ENCODE measurements around the gene OBSCN.

OBSCN gene

GRCh38 chr1:228341814-228342626 is 134.2 kb downstream of the OBSCN start:
- DNase-seq: no peak

DNA sequence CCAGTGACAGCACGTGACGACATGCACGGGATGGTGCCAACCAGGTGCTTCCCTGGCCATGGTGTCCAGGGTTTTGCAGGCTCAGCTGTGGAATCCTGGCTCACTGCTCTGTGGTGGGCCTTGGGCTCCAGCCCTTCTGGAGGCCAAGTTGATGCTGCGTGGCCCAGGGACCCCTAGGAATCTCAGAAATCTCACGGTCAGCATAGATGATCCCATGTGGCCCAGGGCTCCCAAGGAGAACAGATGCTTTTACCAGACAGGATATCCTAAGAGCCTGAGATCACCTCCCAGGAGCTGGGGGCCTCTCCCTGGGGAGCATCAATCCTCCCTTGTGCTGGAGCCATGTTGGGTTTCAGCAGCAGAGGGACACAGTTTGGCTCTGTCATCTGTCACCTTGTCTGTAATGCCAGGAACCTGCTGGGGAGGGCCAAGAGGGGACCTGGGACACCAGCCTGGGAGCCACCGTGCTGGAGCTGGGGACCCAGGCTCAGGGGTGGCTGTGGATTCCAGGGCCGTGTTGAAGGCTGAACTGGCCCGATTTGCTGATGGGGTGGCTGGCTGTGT is 134.9 kb downstream of the OBSCN start:
- no peak for DNase-seq

- no peak for DNase-seq
Observed at GRCh38 chr1:228343191-228343661, 135.4 kb downstream of the OBSCN start.

DNA sequence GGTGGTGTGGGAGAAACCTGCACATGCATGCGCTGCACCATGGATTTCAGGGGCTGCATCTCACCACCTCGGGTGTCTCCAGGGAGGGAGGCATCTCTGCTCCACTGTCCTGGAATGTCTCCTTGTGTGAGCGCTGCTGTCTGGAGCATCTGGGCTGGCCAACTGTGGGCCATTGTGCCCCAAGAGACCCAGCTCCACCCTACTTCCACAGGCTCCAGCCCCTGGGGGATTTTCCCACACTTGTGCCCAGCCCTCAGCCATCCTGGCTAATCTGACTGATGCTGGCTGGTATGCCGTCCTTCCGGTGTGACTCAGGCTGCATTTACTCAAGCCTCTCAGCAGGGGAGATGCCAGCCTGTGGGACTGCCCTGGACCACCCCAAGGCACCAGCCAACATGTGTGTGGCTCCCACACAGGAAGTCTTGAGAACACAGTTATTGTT is 136.8 kb downstream of the OBSCN start:
- no peak for DNase-seq

DNA sequence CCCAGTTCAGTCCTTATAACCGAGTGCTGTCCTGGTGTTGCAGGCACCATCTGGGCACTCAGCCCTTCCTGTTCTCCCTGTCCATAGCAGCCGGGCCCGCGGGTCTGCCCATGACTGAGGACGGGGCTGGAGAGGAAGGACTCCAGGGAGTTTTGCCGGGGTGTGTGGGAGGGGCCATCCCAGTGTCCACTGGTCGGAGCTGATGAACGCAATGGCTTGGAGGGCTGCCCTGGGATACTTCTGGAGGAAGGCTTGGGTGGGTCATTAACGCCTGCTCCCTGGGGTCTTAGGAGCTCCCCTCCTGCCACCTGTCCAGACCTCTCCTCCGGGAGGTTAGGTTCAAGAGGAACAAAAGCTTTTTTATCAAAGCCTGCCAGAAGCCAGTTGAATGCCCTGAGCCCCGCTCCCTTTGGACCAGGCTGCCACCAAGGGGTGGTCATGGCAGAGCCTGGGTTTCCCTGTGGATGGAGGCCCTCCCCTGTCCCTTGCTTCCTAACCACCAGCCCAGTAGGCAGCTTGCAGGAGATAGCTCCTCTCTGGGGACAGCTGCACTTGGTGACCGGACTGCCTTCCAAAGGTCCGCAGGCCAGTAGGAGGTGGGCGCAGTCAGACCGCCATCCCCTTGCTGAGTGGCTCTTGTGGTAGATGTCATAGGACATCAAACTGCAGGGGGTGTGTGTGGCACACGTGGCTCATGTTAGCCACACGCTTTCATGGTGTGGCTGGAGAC is 137.5 kb downstream of the OBSCN start:
- DNase-seq: no peak

- DNase-seq: no peak
Observed at GRCh38 chr1:228346731-228347130, 138.9 kb downstream of the OBSCN start.

GRCh38 chr1:228347181-228347580 is 139.3 kb downstream of the OBSCN start:
- no peak for DNase-seq

- no peak for DNase-seq
Observed at GRCh38 chr1:228348708-228349467, 141.0 kb downstream of the OBSCN start.

DNA sequence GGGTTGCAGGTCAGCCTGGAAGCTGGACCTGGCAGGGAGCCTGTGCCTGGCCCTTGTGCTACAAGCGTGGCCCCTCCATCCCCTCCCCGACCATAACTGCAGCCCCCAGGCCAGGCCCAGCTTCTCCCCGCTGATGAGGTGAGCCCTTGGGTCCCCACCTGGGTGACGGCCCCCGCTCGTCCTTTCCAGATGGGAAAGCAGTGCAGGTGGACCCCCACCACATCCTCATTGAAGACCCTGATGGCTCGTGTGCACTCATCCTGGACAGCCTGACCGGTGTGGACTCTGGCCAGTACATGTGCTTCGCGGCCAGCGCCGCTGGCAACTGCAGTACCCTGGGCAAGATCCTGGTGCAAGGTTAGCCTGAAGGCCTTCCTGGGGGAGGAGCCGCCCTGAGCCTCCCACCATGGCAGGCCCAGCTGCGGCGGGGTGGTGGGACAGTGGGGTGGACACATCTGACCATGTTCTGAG is 141.9 kb downstream of the OBSCN start:
- no peak for DNase-seq

GRCh38 chr1:228350179-228350742 is 142.4 kb downstream of the OBSCN start:
- DNase-seq: no peak

GRCh38 chr1:228350831-228351781 is 143.3 kb downstream of the OBSCN start:
- no peak for DNase-seq

GRCh38 chr1:228351850-228352249 is 144.0 kb downstream of the OBSCN start:
- no peak for DNase-seq

DNA sequence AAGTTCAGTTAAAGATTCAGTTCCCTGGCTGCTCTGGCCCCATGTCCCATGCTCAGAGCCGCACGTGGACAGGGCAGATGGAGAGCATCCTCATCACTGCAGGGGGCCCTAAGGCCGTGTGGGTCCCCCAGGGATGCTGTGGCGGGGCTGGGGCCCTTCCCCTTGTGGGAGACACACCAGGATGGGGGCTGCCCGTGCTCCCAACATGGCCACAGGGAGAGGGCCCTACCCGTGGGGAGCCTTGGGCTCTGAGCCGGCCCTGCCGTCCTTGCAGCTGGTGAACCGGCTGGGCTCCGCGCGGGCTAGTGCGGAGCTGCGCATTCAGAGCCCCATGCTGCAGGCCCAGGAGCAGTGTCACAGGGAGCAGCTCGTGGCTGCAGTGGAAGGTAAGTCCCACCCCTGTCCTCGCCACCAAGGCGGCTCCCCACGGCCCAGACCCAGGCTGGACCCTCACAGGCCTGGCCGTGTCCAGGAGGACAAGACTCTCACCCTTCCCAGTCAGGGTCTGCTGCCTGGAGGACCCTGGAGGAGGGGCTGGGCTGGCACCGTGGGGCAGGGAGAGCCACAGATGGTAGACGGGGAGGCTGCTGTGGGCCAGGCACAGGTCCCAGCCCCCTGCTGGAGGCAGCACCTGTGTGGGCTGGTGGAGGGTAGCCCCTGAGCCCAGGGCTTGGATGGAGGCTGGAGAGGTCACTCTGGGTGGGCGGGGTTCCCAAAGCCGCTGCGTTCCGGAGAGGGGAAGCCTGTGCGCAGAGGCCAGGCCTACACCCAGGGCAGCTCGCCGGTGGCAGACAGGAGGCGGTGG is 145.0 kb downstream of the OBSCN start:
- no peak for DNase-seq

DNA sequence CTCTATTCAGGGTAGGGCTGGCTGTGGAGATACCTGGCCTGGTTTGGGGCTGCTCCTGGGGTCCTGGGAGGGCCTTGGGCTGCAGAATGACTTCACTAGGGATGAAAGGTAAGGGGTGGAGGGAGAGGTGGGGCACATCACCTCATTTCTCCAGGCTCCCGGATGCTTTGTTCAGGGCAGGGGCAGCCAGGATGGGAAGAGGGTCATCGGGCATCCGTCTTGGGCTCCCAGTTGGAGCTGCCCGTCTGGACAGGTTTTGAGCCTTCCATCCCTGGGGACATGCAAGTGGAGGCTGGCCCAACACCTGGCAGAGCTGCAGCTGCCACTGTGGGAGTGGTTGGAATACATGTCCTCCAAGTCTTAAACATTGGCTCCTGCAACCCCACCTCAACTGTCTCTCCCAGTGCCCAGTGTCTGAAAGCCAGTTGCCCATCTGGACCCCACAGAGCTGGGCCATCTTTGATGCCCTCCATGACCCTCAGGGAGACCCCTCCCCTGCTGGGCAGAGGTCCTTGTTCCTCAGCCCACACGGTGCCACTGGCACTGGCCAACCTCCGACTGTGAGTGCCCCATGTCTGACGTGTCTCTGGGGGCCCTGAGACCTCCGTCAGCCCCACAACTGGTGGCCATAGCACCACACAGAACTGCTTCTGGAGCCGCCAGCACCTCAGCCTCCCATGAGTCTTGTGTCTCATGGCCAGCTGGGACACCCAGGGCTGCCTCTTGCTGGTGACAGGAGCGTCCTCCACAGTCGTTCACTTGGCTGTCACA is 145.9 kb downstream of the OBSCN start:
- DNase-seq: no peak

- DNase-seq: no peak
Observed at GRCh38 chr1:228354390-228355320, 146.8 kb downstream of the OBSCN start.

GRCh38 chr1:228356897-228357680 is 149.2 kb downstream of the OBSCN start:
- no peak for DNase-seq

DNA sequence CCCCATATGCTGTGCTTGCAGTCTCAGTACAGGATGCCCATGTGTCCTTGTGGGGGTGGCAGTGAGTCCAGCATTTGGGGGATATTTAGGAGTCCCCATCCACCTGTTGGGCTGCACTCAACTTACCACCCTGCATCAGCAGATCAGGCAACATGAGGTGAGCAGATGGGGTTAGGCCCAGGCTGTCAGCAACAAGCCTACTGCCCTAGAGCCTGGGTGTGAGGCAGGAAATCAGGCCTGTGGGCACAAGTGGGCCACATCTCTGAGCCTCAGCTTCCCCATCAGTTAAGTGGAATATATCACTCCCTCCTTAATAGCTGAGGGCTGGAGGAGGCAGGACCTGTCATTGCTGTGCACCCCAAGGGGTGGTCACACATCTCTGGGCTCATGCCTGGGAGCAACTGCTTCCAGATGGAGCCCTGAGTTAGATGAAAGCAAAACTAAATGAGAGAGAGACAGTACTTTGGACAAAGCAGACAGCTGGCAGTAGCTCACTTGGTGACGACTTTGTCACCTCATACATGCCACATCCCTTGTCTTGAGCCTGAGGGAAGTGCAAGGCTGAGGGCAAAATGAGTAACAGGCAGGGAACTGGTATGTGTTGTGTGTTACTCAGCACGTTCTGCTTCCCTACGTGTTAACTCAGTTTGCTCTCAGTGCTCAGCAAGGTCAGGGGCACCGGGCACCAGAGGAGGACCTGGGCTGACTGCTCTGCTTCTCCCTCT is 150.4 kb downstream of the OBSCN start:
- DNase-seq: no peak
